OCI-LY1 (cell line): ENCODE results near the gene CREB3L2.

Experiments
- H2AFZ ChIP-seq: fragments of 200-600 bp; sonication (generic), shearing (Covaris generic); 2 replicates; pipeline ENCODE4 v1.6.0; 2014; ENCODE audit warnings: antibody characterized with exemption, mild to moderate bottlenecking, low read length
- H3F3A ChIP-seq: fragments of 200-600 bp; sonication (generic), shearing (Covaris generic); 2 replicates; pipeline ENCODE4 v1.6.0; 2014; ENCODE audit warnings: mild to moderate bottlenecking, antibody characterized with exemption, low read length, moderate library complexity; ENCODE audit not compliant: insufficient read depth
- H3K27ac ChIP-seq: fragments of 200-600 bp; sonication (generic); 2 replicates; pipeline ENCODE4 v1.5.1; 2014; ENCODE audit warnings: low read length, mixed run types, mild to moderate bottlenecking, low read depth; ENCODE audit not compliant: poor library complexity, severe bottlenecking
- H3K27me3 ChIP-seq: fragments of 200-600 bp; sonication (generic); 2 replicates; pipeline ENCODE4 v1.6.0; 2014; ENCODE audit warnings: antibody characterized with exemption, mild to moderate bottlenecking, low read length, moderate library complexity; ENCODE audit not compliant: insufficient read depth
- H3K36me3 ChIP-seq: fragments of 200-600 bp; sonication (generic); 2 replicates; pipeline ENCODE4 v1.6.1; 2014; ENCODE audit warnings: mild to moderate bottlenecking, antibody characterized with exemption, low read length, moderate library complexity, mixed read lengths; ENCODE audit not compliant: insufficient read depth
- H3K4me1 ChIP-seq: fragments of 200-600 bp; sonication (generic); 2 replicates; pipeline ENCODE4 v1.5.1; 2014; ENCODE audit warnings: mild to moderate bottlenecking, low read length, moderate library complexity; ENCODE audit not compliant: insufficient read depth, severe bottlenecking
- H3K4me2 ChIP-seq: fragments of 200-600 bp; sonication (generic), shearing (Covaris generic); 2 replicates; pipeline ENCODE4 v1.6.1; 2014; ENCODE audit warnings: low read length
- H3K4me3 ChIP-seq: fragments of 200-600 bp; sonication (generic); 2 replicates; pipeline ENCODE4 v1.5.1; 2014; ENCODE audit warnings: low read length, low read depth, mild to moderate bottlenecking, mixed read lengths; ENCODE audit not compliant: poor library complexity, severe bottlenecking
- H3K79me2 ChIP-seq: fragments of 200-600 bp; shearing (Covaris generic); 2 replicates; pipeline ENCODE4 v1.6.1; 2016; ENCODE audit warnings: mixed run types, low read length, mixed read lengths; ENCODE audit not compliant: insufficient read depth
- H3K9ac ChIP-seq: fragments of 200-600 bp; sonication (generic), shearing (Covaris generic); 2 replicates; pipeline ENCODE4 v1.6.1; 2014; ENCODE audit warnings: mild to moderate bottlenecking, low read length, mixed read lengths
- H3K9me2 ChIP-seq: fragments of 200-600 bp; sonication (generic), shearing (Covaris generic); 2 replicates; pipeline ENCODE4 v1.6.1; 2014; ENCODE audit warnings: low read depth, mild to moderate bottlenecking, low read length, mixed read lengths
- H3K9me3 ChIP-seq: fragments of 200-600 bp; shearing (Covaris generic); 2 replicates; pipeline ENCODE4 v1.6.1; 2014; ENCODE audit warnings: low read length, mixed read lengths
- H4K20me1 ChIP-seq: fragments of 200-600 bp; sonication (generic), shearing (Covaris generic); 2 replicates; pipeline ENCODE4 v1.6.0; 2016; ENCODE audit warnings: mild to moderate bottlenecking, low read length; ENCODE audit not compliant: insufficient read depth
- CTCF ChIP-seq: fragments of 200-600 bp; sonication (generic), shearing (Covaris generic); IDR thresholded peaks from 2 replicates; pipeline ENCODE4 v1.5.1; 2017; ENCODE audit warnings: mild to moderate bottlenecking, antibody characterized with exemption, low read length, moderate library complexity, mixed read lengths
- EZH2 ChIP-seq: fragments of 200-600 bp; sonication (generic), shearing (Covaris generic); IDR thresholded peaks from 2 replicates; pipeline ENCODE4 v1.8.0; 2017; ENCODE audit warnings: borderline replicate concordance, mixed run types, mild to moderate bottlenecking, antibody characterized with exemption, low read length, moderate library complexity, mixed read lengths

Gene CREB3L2

GRCh38 chr7:137958470-137959431 is 43.1 kb downstream of the CREB3L2 start:
- no peak overlapping the region for H3K27ac ChIP-seq

DNA sequence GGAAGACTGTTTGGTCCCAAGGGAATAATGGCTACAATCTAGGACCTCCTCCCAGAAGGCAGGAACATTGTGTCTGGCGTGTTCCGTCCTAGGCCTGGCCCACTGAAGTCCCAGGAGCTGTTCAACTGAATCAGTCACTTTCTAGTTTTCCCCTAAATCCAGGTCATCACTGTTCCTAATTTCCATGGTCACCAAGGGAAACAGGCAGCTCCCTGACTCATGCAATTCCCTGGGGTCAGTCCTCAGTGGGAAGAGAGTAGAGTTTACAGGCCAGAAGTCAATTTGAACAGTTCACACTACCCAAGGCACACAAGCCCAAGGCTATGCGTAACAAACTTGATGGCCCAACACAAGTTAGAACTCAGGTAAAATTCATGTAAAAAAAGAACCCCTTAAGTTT is 44.0 kb downstream of the CREB3L2 start:
- Histone ChIP-seq H3K4me3 (no peak overlapping the region), H3K9me3 (no peaks in the 10 kb centered on the region), H4K20me1 (no peaks in the 10 kb centered on the region), H3K27ac (no peak overlapping the region), H3K4me1 (no peaks in the 10 kb centered on the region), H2AFZ (no peak overlapping the region), H3K9ac (no peak overlapping the region), H3K27me3 (no peaks in the 10 kb centered on the region), H3K79me2 (no peaks in the 10 kb centered on the region), H3F3A (no peaks in the 10 kb centered on the region), H3K36me3 (no peaks in the 10 kb centered on the region), H3K9me2 (no peaks in the 10 kb centered on the region), H3K4me2 (no peak overlapping the region)
- TF ChIP-seq EZH2: no peak
- TF ChIP-seq CTCF: no peak

More at GRCh38 chr7:137958470-137959431, 43.1 kb downstream of the CREB3L2 start:
- Histone ChIP-seq H3K4me2 (no peak overlapping the region), H2AFZ (no peak overlapping the region), H3K9me3 (no peaks in the 10 kb centered on the region), H3K4me3 (no peak overlapping the region), H4K20me1 (no peaks in the 10 kb centered on the region), H3K9me2 (no peaks in the 10 kb centered on the region), H3K9ac (no peak overlapping the region), H3K4me1 (no peaks in the 10 kb centered on the region), H3F3A (no peaks in the 10 kb centered on the region), H3K79me2 (no peaks in the 10 kb centered on the region), H3K36me3 (no peaks in the 10 kb centered on the region), H3K27me3 (no peaks in the 10 kb centered on the region)
- no peak for TF ChIP-seq EZH2
- no peak for TF ChIP-seq CTCF

DNA sequence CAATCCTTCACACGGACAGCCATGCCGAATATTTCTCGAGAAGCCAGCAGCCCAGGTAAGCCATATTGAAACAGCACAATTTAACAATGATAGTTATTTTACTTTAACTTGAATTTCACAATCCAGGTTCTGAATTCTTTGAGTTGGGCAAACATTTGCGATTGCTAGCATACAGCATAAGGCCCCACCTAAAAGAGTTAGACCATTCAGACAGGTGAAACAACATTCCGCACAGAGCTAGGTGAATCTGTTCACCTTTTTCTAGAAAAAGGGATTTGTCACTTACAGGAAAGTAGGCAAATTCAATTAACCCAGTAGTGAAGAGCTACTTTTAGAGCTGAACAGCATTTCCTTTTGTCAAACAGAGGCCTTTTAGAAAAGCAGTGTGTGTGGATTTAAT is 45.3 kb downstream of the CREB3L2 start:
- H3K4me2 ChIP-seq: no peak overlapping the region
- no peaks in the 10 kb centered on the region for H3K36me3 ChIP-seq
- no peaks in the 10 kb centered on the region for H3K4me1 ChIP-seq
- no peak overlapping the region for H3K4me3 ChIP-seq
- no peak for TF ChIP-seq EZH2
- no peak for TF ChIP-seq CTCF
- H4K20me1 ChIP-seq: no peaks in the 10 kb centered on the region
- H3K27me3 ChIP-seq: no peaks in the 10 kb centered on the region
- H3K9me3 ChIP-seq: no peaks in the 10 kb centered on the region
- H2AFZ ChIP-seq: no peak overlapping the region
- no peak overlapping the region for H3K27ac ChIP-seq
- no peaks in the 10 kb centered on the region for H3K9me2 ChIP-seq
- no peak overlapping the region for H3K9ac ChIP-seq
- no peaks in the 10 kb centered on the region for H3F3A ChIP-seq
- H3K79me2 ChIP-seq: no peaks in the 10 kb centered on the region
